PC-9 (cell line): Measurements from ENCODE around the gene MDC1.

ENCODE experiments used
- EZH2 ChIP-seq: fragments of 200-600 bp; sonication (generic); IDR thresholded peaks from 2 replicates; pipeline ENCODE4 v1.8.0; 2017; ENCODE audit warnings: antibody characterized with exemption, low read depth
- TF ChIP-seq, protein P1 (sequence below): fragments of 200-600 bp; sonication (generic); conservative IDR thresholded peaks from 2 replicates; pipeline ENCODE4 v1.6.1; 2017; ENCODE audit warnings: mixed run types, antibody characterized with exemption, mild to moderate bottlenecking, moderate library complexity

DNA sequence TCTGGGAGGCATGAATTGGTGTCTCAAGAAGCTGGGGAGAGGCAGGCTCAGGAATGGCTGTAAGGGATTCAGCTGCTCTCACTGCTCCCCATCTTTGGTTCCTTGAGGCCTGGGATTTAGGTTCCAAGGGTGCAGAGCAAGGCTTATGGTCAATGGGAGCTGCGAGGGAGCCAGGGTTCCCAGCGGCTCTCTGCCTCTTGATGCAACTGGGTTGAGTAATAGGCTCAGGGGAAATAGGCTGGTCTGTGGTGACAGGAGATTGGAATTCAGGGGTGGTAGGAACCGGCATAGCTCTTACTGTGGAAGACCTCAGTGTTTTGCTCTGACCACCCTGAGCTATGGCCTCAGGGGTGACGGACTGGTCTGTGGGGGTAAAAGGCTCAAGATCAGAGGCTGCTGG, 13.3 kb downstream of the MDC1 start:
- TF ChIP-seq, protein P1, sequence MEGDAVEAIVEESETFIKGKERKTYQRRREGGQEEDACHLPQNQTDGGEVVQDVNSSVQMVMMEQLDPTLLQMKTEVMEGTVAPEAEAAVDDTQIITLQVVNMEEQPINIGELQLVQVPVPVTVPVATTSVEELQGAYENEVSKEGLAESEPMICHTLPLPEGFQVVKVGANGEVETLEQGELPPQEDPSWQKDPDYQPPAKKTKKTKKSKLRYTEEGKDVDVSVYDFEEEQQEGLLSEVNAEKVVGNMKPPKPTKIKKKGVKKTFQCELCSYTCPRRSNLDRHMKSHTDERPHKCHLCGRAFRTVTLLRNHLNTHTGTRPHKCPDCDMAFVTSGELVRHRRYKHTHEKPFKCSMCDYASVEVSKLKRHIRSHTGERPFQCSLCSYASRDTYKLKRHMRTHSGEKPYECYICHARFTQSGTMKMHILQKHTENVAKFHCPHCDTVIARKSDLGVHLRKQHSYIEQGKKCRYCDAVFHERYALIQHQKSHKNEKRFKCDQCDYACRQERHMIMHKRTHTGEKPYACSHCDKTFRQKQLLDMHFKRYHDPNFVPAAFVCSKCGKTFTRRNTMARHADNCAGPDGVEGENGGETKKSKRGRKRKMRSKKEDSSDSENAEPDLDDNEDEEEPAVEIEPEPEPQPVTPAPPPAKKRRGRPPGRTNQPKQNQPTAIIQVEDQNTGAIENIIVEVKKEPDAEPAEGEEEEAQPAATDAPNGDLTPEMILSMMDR, result no peak
- TF ChIP-seq EZH2, result no peak
